Measurements from ENCODE around the gene DPH1. TPM values are rescaled to one million over a fixed set of nuclear protein-coding genes. Genes with fewer than 3 reads are reported as not detected.

Gene DPH1
- total and polyA plus RNA-seq, 2 of the 4 experiments (the other 2 are of a cell fraction): 24.4 to 49.9 TPM

DNA sequence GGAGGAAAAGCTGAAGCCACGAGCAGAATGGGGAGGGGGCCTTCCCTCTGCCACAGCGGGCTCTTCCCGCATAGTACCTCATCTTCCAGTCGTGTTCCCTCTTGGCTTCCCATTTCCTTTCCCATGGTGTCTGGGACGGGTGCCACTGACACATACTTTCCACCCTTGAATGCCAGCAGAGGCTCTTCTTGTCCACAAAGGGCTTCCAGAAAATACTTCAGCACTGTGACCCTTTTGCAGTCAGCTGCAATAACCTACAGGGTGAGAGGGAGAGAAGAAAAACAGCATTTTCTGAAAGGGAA is 55.6 kb downstream of the DPH1 start (continued):
- no peak for TF ChIP-seq MAFK (IDR thresholded peaks at IDR 0.05; ENCODE audit: low read depth, low read length)
- TF ChIP-seq NFE2L2 (IDR thresholded peaks at IDR 0.05; ENCODE audit: low read depth, low read length): no peak
- TF ChIP-seq RFX5 (IDR thresholded peaks at IDR 0.05; ENCODE audit: low read depth, low read length): no peak
- TF ChIP-seq RAD21 (IDR thresholded peaks at IDR 0.05; ENCODE audit: low read length): no peak
- no peak for TF ChIP-seq CEBPB (IDR thresholded peaks at IDR 0.05; ENCODE audit: low read depth, low read length)
- no peak for TF ChIP-seq MAZ (IDR thresholded peaks at IDR 0.05; ENCODE audit: borderline replicate concordance, low read depth, low read length)
- TF ChIP-seq POLR2A (IDR thresholded peaks at IDR 0.05; ENCODE audit: low read depth, low read length): no peak
- TF ChIP-seq SMC3 (IDR thresholded peaks at IDR 0.05; ENCODE audit: low read depth, low read length): no peak
- TF ChIP-seq CHD1 (IDR thresholded peaks at IDR 0.05; ENCODE audit: low read depth, low read length): no peak
